T-helper 2 cell (primary cell): Measurements from ENCODE around the gene LDLRAD4.
"Not testable (repeated sequence)": the region's sequence is repeated elsewhere in the genome, so short reads cannot be mapped to it uniquely, and the experiment has no call there.

Experiments used
- DNase-seq, 5 experiments: peaks; one replicate each; pipeline versions ENCODE4 v3.0.0 to v3.0.0-alpha.2; 2012 to 2022

The LDLRAD4 gene

DNA sequence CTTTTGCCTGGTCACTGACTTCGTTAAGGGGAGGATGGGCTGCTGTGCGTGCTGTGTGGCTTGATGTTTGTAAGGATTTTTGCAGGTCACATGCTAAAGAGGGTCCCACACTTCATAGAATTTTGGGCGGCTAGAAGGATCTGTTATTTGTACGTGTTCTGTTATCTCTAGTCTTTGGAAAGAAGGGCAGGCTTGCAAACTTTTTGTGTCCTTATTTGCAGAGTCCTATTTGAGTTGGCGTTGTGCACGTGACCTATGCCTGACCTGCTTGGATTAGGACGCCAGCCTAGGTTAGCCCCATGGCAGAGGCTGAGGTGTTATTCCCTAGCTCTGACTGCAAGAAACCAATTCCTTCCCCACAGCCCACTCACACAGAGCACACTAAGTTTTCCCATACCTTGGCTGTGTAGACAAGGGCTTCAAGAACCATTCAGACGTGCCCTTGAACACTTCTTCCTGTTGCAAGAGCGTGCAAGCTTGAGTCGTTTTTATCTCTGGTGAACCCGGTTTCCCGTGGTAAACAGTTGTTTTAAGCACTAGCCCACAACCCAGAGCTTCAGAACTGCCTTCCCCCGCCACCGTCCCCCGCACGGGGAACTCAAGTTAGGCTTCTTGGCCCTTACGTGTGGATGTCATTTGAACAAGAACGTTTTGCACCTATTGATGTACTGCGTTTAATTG, 94.6 kb downstream of the LDLRAD4 start:
- DNase-seq, result peak in 1 of 5 experiments; percentile 61

DNA sequence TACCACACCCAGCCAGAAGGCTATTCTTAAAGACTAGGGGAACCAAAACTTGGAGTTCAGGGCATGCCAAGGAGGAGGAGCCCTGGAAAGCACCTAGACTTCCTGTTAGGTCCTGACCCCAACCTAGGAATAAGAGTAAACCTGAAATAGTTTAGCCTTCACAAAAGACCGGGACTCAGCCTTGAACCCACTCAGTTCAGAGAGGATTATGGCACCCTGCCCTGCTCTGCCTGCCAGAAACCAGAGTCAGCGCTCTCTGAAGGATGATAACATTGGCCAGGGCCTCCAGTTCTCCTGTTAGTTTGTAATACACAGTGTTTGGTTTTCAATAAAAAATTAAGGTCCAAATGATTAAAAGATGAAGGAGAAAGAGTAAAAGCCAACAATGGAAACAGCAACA, 96.4 kb downstream of the LDLRAD4 start:
- DNase-seq, result no peak

DNA sequence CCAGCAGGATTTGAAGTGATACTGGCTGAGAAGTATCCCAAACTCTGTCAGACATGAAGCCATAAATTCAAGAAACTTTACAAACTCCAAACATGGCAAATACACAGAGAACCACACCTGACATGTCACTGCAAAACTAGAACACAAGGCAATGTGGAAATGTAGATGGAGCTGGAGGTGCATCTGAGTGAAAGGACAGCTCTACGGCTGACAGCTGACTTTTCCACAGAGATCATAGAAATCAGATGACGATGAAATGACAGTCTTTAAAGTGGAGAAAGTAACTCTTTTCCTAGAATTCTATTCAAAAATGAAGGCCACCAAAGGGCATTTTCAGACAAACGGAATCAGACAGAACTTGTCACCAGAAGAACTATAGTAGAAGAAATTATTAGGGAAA, 97.5 kb downstream of the LDLRAD4 start:
- peak in 1 of 5 experiments; percentile 23 for DNase-seq

DNA sequence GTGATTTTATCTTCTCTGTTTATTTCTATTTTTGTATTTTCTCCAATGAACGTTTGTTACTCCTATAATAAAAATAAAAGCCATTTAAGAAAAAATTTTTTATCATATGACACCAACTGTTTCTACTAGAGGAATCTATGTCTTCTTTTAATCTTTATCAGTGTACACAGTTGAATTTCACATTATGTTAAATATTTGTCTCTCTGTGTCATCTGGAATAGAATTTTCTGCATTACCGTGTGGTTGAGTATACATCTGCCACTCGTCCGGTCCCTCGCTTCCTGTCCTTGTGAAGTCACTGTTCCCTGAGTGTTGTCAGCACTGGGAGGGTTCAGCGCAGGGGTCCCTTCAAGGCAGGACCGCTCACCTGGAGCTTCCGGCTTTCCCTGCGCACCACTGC, 99.2 kb downstream of the LDLRAD4 start:
- DNase-seq, result no peak

DNA sequence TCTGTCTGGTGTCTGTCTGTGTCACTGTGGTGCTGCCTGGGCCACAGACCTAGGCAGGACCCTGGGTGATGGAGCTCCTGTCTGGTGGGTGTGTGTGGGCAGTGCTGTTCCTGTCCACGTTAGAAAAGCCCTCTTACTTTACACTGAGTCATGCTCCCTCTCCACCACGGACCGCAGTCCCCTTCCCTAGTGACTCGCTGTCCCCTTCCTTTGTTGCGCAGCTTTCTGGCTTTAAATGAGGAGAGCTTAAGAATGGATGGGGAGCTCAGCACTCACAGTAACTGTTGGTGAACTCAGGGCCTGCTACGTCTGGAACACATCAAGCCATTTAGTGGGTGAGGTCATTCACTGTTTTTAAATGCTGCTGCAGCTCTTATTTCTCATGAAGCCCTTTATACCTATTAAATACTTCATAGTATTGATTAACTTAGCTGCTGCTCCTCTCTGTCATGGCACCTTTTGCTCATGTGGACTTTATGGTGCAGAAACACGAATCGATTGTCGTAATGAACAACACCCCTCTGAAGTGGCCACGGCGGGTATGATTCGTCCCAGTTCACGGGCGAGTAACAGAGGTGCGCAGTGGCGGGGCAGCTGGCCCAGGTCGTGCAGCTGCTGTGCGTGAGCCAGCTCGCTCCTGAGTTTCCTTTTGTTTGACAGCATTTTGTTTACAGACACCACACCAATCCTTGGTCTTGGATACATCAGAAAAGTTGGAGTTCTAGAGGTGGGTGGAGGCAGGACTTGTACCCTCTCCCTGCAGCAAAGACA, 100.4 kb downstream of the LDLRAD4 start:
- no peak for DNase-seq

DNA sequence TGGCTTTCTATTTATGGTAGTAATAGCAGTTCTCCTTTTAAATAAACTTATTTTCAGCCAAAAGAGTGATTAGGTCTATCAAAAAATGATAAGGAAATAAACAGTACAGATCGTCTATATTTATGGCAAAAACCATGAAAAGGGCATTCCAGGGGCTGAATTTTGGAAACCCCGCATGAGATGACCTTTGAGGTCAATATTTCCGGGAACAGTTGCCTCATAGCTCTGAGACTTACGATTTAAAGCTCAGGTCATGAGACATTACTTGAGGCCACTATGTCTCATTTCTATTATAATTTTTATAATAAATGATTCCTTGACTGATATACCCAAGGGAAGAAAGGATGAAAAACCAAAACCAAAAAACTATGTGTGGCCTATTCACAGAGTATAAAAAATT, 101.1 kb downstream of the LDLRAD4 start:
- no peak for DNase-seq

DNA sequence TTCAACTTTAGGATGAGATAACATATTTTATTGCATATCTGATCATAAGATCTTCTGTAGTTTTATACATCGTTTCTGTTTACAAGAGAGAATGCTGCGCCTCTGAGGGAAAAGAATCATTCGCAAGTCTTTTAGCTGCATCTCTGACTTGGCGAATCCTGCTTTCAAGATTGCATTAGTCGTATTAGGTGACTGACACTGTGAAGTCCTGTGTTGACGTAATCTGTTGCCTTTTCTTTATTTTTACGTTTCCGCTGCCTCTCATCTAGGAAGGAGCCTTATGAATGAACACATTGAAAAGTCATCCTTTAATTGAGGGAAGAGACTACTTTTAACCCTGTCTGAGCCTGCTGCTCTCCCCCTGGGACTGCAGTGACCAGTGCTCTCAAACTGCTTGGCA, 101.5 kb downstream of the LDLRAD4 start:
- no peak for DNase-seq

DNA sequence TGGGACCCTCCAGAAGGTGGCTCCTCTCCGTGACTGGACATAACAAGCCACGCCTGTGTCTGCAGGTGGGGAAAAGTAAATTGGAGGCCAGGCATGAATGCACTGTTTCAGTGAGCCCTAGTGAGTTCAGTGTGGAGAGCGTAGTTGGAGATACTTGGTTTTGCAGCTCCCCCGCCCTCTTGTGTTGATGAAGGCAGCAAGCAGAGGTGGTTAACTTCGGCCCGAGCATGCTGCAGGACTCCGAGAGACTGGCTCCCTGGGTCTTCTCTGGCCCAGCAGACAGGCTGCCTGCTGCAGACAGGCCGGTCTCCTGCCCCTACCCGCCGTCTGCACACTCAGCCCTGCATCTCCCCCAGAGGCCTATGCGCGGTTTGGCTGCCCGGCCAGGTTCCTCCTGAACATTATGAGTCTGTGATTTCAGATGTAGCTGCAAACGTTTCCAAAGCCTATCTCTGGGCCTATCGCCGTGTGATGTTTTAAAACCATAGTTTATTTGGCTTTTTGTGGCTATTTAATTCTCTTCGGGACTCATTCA, 102.4 kb downstream of the LDLRAD4 start:
- no peak for DNase-seq

DNA sequence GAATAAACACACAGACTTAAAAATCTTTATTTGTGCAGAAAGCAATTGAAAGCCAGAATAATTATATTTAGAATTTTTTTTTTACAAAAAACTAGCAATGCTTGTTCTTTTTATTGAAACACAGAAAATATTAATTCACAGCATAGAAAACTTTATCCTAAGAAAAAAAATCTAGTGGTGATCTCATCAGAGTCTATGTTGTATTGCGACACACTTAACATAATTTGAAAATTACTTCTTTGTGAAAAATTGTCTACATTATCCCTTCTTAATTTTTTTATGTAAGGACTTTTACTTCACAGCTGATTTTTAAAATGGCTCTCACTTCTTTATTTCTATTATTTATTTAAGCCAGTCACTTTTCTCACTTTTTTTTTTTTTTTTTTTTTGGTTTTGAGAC, 103.4 kb downstream of the LDLRAD4 start:
- DNase-seq, result no peak

DNA sequence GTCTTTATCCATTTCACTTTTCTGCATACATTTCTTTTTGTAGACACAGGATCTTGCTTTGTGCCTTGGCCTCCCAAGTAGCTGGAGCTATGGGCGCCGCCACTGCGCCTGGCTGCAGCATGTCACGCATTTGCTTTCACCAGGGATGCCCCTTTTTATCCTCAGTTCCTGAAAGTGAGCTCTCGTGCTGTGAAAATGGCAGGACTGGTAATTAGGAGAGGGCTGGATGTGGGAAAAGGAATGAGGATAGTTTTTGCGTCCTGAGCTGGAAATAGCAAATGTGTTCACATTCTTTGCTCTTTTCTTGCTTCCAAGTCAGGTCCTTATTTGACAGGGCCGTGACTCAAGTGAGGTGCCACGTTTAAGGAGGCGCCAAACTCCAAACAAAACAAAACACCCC, 104.6 kb downstream of the LDLRAD4 start:
- DNase-seq, result no peak

DNA sequence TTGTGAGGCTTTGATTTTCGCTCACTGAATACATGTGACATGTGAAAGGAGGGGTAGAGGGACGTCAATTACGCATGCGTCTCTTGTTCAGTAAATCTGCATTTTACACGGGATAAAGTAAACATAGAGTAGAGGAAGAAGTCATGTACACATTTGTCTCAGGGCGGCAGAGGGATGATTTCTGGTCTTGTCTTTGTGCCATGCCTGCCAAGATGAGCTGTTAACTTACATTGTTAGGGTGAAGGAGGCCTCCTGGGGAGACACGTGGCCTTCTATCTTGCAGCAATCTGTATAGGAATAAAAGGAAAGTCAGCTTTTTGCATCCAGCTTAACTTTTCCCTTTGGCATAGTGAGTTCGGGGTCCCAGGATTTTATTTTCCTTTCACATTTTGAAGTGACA, 106.3 kb downstream of the LDLRAD4 start:
- DNase-seq, result no peak

DNA sequence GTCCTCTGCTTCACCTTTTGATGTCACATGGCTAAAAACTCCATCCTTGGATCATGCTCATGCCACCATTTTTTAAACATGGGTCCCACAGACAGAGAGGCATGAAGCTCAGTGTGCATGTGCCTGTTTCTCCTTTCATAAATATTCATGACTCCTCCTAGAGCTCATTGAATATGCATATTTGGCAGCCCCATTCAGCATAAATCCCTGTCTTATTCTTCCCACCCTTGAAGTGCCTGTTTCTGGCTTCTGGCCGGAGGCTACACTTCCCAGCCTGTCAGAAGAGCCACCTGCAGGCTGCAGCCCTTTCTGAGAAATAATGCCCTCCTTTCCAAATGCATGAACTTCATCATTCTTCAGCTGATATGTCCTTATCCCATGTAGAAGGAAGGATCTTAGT, 109.7 kb downstream of the LDLRAD4 start:
- DNase-seq, result no peak

DNA sequence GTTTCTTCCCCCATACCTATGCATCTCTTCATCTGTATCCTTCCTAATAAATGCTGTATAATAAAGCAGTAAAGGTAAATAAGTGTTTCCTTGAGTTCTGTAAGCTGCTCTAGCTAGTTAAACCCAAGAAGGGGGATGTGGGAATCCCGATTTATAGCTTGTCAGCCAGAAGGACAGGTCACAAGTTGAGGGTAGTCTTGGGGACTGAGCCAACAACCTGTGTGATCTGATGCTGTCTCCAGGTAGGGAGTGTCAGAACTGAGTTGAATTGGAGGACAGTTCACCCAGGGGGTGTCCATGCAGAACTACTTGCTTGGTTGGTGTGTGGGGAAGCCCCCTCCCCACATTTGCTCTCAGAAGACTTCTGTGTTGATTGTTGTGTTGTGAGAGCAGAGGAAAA, 112.4 kb downstream of the LDLRAD4 start:
- DNase-seq, result no peak

DNA sequence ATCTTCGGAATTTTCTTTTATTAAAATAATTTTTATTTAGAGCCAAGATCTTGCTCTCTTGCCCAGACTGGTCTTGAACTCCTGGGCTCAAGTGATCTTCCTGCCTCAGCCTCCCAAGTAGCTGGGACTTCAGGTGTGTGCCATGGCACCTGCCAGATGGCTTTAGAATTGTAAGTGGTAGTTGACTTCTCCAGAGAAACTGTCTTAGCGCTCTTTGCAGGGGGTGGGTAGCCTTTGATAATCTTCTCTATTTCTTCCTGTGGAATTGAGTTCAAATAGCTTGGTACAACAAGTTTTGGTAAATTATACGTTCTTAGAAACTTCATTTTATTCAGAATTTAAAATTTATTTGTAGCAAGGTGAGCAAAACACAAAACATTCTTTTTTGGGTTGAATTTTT, 113.3 kb downstream of the LDLRAD4 start:
- DNase-seq, result no peak

DNA sequence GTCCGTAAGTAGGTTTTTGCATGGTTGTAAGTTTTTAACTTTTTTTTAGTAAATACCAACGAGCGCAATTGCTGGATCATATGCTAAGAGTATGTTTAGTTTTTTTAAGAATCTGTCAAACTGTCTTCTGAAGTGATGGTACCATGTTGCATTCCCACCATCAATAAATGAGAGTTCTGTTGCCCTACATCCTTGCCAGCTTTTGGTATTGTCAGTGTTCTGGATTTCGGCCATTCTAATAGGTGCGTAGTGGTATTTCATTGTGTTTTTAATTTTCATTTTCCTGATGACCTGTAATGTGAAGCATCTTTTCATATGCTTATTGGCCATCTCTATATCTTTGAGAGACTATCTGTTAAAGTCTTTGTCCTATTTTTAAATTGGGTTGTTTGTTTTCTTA, 114.3 kb downstream of the LDLRAD4 start:
- DNase-seq, result no peak

DNA sequence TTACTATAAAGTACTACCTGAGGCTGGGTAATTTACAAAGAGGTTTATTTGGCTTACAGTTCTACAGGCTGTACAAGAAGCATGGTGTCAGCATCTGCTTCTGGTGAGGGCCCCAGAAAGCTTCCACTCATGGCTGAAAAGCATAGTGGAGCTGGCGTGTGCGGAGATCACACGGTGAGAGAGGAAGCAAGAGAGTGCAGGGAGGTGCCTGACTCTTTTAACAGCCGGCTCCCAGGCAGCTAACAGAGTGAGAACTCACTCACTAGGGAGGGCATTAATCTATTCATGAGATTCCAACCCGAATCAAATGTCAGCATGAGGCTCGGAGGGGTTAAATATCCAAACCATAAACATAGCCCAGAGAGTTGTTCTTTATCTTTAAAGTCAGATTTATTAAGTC, 117.3 kb downstream of the LDLRAD4 start:
- DNase-seq, result no peak

DNA sequence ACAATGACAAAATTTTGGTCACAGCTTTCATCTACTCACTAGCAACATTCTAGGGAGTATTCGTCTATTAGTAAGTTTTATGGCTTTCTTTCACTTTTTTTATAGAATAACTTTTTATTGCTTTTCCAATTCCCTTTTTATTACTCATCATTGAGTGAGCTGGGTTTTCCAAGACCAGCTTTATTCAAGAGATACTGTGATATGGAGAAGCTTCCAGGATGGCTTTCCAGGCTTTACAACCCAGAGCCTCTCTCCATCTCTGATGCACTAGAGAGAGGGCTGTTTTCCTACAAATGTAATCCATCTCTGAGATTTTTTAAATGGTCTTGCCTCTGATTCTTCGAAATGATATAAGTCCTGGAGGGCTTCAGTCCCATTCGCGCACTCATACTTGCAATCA, 118.3 kb downstream of the LDLRAD4 start:
- DNase-seq, result no peak

DNA sequence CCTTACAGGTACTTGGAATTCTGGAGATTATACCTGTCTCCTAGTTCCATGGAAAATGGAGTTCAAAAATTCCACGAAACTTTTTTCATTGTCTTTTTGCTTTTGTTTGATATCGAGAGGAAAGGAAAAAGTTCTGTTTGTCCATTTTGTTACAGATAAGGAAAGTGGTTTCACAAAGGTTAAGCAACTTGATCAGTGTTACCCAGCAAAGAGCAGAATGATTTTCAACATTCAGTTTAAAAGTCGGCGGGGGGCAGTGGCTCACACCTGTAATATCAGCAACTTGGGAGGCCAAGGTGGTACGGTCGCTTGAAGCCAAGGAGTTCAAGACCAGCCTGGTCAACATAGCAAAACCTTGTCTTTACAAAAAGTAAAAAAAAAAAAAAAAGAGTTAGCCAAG, 118.8 kb downstream of the LDLRAD4 start:
- DNase-seq, result no peak

DNA sequence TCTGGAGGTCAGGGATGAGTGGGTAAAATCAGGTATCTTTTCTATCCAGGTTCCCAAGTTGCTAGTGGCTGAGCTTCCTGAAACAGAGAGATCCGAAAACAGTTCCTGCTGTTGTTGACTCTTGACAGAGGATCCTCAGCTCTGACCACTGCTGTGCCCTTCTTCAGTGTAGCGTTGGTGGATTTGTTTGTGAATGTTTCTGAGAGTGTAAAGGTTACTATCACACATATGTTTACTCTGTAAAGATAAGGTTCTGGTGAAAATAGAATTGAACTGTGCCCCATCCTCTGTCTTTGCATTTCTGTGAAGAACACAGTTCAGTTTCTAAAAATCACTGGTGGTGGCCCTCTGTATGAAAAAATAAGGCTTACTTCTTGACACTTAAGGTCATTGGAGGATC, 119.8 kb downstream of the LDLRAD4 start:
- DNase-seq, result no peak

DNA sequence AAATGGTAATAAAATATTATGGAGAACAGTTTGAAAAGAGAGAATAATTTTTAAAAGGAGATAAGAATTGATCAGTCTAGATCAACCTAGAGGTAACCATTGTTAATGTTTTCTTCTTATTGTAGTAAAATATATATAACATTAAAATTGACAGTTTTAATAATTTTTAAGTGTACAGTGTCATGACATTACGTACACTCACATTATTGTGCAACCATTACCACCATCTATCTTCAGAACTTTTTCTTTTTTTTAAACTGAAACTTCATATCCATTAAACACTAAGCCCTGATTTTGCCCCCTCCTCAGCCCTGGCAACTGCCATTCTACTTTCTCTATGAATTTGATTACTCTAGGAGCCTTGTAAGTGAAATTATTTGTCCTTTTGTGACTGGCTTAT, 121.1 kb downstream of the LDLRAD4 start:
- no peak for DNase-seq

DNA sequence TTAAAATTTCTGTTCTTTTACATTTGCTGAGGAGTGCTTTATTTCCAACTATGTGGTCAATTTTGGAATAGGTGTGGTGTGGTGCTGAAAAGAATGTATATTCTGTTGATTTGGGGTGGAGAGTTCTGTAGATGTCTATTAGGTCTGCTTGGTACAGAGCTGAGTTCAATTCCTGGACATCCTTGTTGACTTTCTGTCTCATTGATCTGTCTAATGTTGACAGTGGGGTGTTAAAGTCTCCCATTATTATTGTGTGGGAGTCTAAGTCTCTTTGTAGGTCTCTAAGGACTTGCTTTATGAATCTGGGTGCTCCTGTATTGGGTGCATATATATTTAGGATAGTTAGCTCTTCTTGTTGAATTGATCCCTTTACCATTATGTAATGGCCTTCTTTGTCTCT, 127.9 kb downstream of the LDLRAD4 start:
- DNase-seq, result not testable (repeated sequence)

DNA sequence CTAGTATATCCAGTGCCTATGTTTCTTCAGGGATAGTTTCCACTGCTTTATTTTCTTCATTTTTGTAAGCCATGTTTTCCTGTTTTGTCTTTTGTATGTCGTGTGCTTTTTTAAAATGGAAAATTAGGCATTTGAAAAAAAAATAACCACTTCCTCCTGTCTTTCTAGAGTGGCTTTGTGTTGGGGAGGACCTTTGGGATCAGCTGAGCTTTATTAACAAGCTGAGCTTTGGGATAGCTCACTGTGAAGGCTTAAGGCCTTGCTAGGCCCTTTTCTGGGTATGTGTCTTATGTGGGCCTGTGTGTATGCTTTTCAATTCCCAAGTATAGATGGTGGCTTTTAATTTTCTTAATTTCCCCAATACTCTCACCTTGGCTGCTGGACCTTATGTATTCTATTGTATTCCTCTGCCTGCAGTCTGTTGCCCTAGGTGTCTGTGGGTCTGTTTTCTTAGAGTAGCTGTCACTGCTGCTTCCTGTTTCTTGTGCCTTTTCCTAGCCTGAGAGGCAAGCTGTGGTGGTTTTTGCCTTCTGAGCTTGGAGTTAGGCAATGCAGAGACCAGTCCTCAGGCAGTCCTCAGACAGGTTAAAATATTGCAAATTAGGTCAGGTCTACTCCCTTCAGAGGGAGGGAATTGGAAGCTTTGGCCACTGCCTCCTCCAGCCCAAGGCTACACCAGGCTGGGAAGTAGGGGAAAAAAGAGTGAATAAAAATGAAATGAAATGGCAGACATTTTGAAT, 134.7 kb downstream of the LDLRAD4 start:
- DNase-seq, result peak in 1 of 5 experiments; percentile 45

DNA sequence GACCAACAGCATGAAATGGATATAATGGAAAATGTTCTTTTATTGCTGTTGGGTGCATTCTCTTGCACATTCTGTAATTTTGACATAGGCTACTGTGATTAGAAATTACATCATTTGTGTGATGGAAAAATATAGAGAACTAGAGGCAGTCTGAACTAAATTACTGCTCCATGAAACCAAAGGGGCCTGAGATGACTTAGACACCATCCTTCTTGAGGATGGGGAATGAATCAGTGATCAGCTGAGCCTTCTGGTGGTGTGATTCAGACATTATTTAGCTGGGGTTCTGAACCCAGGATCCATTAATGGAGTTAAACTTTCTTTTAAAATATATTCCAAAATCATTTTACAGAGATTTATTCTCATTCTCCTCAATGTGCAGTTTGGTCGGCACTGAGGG, 135.8 kb downstream of the LDLRAD4 start:
- DNase-seq, result no peak

DNA sequence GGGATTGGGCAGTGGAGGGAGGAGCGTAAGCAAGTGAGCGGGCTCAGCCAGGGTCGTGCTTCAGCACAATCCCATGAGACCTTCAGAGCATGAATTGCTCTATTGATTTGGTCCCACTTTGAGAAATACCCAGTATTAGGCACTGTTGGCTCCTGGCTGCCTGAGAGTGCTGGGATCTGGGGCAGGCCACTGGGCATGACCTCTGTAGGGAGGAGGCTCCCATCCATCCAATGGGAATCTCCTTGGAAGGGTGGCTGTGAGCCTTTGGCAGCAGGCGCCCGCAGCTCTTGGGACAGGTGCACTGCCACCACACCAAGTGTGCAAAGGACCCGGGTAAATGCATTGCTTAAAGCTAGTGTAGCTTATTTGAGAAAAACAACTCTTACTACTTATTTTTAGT, 137.5 kb downstream of the LDLRAD4 start:
- no peak for DNase-seq
